ENCODE data around the gene RAPGEF3.
A peak's percentile ranks its signal among the peaks of the same experiment; 100 is the strongest.

Gene RAPGEF3

DNA sequence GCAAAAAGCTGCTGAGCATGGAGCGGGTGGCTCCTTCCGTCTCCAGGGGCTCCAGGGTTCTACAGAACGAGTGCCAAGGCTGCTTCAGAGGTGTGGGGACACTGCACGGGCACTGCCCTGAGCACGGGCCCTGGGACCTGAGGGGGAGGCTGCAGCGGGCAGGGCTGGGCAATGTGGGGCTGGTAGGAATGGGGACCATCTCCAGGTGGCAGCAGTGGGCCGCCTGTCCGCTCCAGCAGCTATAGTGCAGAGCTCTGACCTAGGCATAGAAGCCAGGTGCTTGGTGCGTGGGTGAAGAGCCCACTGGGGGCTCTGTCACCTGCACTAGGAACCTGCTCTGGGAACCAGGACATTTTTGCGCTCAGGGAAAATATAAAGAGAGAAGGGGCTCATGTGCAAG lies 38.8 kb upstream of the RAPGEF3 start:
- peak; percentile 83 for DNase-seq (ENCODE audit: low spot score)
- TF ChIP-seq, protein P1, sequence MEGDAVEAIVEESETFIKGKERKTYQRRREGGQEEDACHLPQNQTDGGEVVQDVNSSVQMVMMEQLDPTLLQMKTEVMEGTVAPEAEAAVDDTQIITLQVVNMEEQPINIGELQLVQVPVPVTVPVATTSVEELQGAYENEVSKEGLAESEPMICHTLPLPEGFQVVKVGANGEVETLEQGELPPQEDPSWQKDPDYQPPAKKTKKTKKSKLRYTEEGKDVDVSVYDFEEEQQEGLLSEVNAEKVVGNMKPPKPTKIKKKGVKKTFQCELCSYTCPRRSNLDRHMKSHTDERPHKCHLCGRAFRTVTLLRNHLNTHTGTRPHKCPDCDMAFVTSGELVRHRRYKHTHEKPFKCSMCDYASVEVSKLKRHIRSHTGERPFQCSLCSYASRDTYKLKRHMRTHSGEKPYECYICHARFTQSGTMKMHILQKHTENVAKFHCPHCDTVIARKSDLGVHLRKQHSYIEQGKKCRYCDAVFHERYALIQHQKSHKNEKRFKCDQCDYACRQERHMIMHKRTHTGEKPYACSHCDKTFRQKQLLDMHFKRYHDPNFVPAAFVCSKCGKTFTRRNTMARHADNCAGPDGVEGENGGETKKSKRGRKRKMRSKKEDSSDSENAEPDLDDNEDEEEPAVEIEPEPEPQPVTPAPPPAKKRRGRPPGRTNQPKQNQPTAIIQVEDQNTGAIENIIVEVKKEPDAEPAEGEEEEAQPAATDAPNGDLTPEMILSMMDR (IDR thresholded peaks at IDR 0.05; ENCODE audit: borderline replicate concordance, control extremely low read depth, extremely low read depth, insufficient read depth, missing control alignments), result peak; percentile 52
- in situ Hi-C loops (cut with MboI; ENCODE audit: low sequenced_read_pairs, unreplicated experiment), result no loop called here

DNA sequence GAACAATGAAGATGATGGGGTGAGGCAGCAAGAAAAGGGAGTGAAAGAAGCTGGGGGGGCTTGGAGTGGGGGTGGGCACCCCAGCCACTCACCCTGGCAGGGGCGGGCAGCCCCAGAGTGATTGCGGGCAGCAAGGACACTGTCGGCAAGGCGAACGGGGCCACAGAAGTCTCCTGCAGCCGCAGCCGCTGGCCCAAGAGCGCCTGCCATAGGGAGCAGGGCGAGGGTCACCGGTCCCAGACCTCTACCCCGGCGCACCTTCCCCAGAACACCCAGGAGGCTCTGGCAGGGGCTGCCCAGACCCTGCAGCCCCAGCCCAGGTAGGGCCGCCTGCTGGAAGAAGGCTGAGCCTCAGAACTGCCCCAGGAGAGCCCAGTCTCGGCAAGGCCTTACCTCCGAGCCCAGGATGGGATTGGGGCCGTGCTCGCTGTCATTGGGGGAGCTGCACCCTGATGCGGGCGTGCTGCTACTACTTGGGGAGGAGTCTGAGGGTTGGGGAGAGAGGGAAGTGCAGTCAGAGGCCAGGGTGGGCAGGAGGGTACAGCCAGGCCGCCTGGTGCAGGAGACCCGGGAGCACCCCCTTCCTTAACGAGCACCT lies 37.2 kb upstream of the RAPGEF3 start:
- TF ChIP-seq, protein P1 (IDR thresholded peaks at IDR 0.05; ENCODE audit: borderline replicate concordance, control extremely low read depth, extremely low read depth, insufficient read depth, missing control alignments), result no peak
- no peak for DNase-seq (ENCODE audit: low spot score)
- in situ Hi-C loops (cut with MboI; ENCODE audit: low sequenced_read_pairs, unreplicated experiment), result no loop called here

DNA sequence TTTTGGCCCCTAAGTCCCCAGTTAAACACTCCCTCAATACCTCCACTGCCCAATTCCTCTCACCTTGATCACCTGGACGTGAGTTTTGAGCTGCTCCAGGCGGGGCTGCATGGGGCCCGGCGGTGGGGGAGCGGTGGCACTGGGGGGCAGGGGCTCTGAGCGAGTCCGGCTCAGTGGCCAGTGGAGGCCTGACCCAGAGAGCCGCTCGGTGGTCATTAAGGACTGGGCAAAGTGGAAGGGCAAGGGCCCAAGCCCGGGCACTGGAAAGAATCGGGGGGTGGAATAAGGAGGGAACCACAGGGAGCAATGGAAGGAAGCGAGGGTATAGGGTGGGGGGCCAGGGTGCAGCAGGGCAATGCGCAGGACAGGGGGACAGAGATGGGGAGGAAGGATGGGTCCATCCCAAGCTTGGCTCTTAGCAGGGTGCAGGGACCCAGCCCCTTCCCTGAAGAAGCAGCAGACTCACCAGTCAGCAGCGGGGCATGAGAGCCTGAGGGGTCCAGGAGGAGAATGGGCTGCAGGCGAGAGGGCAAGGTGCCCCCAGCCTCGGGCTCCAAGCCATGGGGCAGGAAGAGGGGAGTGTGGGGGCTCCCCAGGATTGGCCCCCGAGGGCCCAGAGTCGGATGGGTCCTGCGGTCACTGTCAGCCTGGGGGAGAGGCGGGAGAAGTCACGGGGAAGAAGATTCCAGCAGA lies 36.6 kb upstream of the RAPGEF3 start:
- no peak for DNase-seq (ENCODE audit: low spot score)
- TF ChIP-seq, protein P1 (IDR thresholded peaks at IDR 0.05; ENCODE audit: borderline replicate concordance, control extremely low read depth, extremely low read depth, insufficient read depth, missing control alignments), result no peak

DNA sequence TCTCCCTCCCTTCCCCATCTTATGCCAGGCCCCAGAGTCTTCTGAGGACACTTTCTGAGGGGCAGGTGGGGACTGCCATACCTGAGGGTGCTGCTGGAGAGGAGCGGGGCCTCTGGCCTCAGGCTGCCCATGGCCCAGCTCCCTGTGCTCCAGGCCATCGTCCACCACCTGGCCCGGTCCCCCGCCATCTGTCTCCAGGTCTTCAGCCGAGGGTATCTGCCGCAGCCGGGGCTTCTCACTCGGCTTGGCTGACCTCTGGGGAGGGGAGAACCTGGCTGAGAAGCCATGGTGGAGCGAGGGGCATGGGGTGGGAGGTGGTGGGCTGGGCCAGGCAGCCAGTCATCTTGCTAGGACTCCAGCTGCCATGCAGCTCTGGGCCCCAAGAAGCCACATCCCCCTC lies 36.0 kb upstream of the RAPGEF3 start:
- TF ChIP-seq, protein P1 (IDR thresholded peaks at IDR 0.05; ENCODE audit: borderline replicate concordance, control extremely low read depth, extremely low read depth, insufficient read depth, missing control alignments), result no peak
- in situ Hi-C loops (cut with MboI; ENCODE audit: low sequenced_read_pairs, unreplicated experiment), result no loop called here
- no peak for DNase-seq (ENCODE audit: low spot score)

More for the DNA sequence above, 36.6 kb upstream of the RAPGEF3 start:
- in situ Hi-C loops (cut with MboI; ENCODE audit: low sequenced_read_pairs, unreplicated experiment), result no loop called here

DNA sequence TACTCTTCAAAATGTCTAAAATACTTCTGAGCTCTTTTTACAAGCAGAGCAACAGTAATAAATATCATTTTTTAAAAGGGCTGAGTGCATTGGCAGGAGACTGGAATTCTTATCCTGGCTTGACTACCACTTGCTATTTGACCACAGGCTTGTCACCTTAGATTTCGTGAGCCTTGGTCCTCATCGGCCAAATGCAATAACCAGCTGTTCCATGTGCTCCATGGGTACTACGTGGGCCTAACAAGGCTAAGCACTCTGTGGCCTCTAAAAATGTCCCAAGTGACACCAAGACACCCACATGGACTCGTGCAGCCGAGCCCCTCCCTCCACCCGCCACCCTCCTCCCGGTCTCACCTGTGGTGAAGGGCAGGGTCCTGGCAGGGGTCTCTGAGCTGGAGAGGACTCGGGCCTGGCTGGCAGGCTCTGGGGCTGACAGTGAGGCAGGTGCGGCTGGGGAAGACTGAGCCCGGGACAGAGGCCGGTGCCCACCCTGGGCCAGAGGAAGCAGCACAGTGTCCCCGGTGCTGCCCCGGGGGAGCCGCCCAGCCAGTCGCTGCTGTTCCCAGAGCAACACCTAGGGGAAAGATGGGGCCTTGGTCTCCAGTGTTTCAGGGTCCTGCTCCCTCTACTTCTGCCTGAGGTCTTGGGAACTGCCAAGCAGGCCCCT lies 34.5 kb upstream of the RAPGEF3 start:
- in situ Hi-C loops (cut with MboI; ENCODE audit: low sequenced_read_pairs, unreplicated experiment), result no loop called here
- DNase-seq (ENCODE audit: low spot score), result no peak
- TF ChIP-seq, protein P1 (IDR thresholded peaks at IDR 0.05; ENCODE audit: borderline replicate concordance, control extremely low read depth, extremely low read depth, insufficient read depth, missing control alignments), result no peak

DNA sequence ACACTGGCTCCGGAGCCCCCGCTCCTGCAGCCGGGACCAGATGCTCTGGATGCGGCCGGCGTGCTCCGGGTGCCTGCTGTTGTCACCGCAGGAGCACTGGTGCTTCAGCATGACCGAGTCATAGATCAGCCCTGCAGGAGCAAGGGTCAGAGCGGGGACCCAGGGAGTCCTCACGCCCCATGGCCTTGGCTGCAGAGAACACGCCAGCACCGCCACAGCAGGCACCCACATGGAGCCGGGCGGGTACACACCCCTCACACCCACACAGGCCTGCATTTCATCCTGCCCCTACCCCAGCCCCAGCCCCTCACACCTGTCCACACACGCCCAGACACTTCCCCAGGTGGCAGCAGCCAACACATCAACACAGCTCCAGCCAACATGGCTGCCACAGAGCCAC lies 33.2 kb upstream of the RAPGEF3 start:
- in situ Hi-C loops (cut with MboI; ENCODE audit: low sequenced_read_pairs, unreplicated experiment), result no loop called here

More for the DNA sequence above, 33.2 kb upstream of the RAPGEF3 start:
- TF ChIP-seq, protein P1 (IDR thresholded peaks at IDR 0.05; ENCODE audit: borderline replicate concordance, control extremely low read depth, extremely low read depth, insufficient read depth, missing control alignments), result no peak
- DNase-seq (ENCODE audit: low spot score), result no peak
